ENCODE results near the gene ADCY4.

DNA sequence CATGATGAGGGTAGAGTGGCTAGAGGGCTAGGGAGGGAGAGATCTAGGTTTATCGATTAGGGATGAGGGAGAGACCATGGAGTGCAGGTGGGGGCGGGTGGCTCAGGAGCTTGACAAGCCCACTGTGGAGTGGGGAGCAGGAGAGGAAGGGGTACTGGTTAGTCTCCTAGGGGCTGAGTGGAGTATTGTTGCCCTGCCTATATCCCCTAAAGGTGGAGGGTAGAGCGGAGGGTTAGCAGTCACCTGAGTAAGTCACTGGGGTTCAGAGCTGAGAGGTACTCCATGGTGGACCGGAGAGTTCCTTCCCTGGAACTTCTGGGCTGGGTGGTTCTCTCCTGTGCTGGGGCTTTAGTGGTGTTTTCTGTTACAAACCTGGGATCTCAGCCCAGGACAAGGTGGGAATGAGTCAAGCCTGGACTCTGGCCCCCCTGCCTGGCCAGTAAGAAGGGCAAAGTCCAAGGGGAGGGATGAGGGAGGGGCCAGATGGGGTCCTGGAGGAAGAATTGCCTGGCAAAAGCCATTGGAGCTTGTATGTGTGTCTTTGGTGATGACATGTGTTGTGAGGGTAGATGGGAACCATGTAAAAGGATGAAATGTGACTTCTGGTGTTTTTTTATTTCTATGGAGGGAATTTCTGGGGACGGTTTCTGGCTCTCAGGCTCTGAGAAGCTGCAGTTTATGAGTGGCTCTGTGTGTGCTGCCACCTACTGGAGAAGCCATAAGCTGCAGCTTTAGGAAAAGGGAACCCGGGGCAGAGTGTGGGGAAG lies 27.1 kb downstream of the ADCY4 start, which contains the start of gene CIDEB:
- TF ChIP-seq, protein P1, sequence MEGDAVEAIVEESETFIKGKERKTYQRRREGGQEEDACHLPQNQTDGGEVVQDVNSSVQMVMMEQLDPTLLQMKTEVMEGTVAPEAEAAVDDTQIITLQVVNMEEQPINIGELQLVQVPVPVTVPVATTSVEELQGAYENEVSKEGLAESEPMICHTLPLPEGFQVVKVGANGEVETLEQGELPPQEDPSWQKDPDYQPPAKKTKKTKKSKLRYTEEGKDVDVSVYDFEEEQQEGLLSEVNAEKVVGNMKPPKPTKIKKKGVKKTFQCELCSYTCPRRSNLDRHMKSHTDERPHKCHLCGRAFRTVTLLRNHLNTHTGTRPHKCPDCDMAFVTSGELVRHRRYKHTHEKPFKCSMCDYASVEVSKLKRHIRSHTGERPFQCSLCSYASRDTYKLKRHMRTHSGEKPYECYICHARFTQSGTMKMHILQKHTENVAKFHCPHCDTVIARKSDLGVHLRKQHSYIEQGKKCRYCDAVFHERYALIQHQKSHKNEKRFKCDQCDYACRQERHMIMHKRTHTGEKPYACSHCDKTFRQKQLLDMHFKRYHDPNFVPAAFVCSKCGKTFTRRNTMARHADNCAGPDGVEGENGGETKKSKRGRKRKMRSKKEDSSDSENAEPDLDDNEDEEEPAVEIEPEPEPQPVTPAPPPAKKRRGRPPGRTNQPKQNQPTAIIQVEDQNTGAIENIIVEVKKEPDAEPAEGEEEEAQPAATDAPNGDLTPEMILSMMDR (IDR thresholded peaks at IDR 0.05), result peak; percentile 76 to 95 (median 92)
- TF ChIP-seq POLR2A (IDR thresholded peaks at IDR 0.05), result peak; percentile 45 to 89

Data from Peyer's patch (tissue), 4 donors.